HG02759 (cell line): Measurements from ENCODE around the gene ANKRD13D.
A peak's percentile ranks its signal among the peaks of the same experiment; 100 is the strongest.

Experiments used
- ATAC-seq: cut with Tn5 transposase; IDR thresholded peaks from one replicate; pipeline ENCODE4 v1.9.1; 2021; ENCODE audit warnings: mild to moderate bottlenecking, moderate library complexity; ENCODE audit not compliant: unreplicated experiment

Gene ANKRD13D

DNA sequence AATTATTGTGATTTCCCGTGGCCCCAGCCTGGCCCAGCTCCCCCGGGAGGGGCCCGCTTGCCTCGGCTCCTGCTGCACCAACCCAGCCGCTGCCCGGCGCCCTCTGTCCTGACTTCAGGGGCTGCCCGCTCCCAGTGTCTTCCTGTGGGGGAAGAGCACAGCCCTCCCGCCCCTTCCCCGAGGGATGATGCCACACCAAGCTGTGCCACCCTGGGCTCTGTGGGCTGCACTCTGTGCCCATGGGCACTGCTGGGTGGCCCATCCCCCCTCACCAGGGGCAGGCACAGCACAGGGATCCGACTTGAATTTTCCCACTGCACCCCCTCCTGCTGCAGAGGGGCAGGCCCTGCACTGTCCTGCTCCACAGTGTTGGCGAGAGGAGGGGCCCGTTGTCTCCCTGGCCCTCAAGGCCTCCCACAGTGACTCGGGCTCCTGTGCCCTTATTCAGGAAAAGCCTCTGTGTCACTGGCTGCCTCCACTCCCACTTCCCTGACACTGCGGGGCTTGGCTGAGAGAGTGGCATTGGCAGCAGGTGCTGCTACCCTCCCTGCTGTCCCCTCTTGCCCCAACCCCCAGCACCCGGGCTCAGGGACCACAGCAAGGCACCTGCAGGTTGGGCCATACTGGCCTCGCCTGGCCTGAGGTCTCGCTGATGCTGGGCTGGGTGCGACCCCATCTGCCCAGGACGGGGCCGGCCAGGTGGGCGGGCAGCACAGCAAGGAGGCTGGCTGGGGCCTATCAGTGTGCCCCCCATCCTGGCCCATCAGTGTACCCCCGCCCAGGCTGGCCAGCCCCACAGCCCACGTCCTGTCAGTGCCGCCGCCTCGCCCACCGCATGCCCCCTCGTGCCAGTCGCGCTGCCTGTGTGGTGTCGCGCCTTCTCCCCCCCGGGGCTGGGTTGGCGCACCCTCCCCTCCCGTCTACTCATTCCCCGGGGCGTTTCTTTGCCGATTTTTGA, 3.3 kb upstream of the ANKRD13D start:
- no peak for ATAC-seq

- ATAC-seq = no peak
Measured at GRCh38 chr11:67286621-67287333, 2.3 kb upstream of the ANKRD13D start.

DNA sequence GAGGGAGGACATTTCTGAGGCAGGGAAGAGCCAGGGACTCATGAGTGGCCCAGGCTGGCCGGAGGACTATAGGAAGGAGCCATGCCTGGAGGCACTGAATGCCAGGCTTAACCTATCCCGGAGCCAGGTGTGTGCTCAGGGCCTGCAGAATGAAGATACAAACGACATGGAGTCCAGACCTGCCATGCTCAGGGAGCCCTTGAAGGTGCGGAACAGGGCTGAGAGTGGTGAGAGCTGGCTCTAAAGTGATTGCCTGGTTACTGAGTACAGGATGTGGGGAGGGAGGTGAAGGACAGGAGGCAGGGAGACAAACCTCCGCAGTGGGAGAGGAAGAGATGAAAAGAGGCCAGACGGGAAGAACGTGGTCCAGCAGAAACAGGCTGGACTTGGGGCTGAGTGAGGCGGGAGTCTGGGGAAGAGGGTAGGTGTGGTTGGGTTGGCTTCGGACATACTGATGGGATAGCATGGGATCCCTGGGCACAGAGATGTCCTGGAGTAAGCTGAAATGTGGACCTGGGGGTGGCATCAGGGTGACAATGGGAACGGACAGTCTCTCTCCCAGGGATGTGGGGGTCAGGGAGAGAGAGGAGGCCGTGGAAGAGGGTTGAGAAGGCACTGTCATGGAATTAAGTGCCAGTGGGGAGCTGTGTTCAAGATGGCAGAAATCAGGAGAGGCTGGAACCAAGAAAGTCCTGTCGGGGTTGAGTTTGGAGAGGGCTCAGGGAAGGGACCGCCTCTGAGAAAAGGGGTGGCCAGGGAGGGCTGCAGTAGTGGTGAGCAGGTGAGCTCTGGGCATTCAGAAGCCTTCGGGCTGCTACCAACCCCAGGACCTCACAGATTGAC, 1.5 kb upstream of the ANKRD13D start:
- no peak for ATAC-seq

GRCh38 chr11:67288198-67288451, 978 bp upstream of the ANKRD13D start:
- ATAC-seq = no peak

DNA sequence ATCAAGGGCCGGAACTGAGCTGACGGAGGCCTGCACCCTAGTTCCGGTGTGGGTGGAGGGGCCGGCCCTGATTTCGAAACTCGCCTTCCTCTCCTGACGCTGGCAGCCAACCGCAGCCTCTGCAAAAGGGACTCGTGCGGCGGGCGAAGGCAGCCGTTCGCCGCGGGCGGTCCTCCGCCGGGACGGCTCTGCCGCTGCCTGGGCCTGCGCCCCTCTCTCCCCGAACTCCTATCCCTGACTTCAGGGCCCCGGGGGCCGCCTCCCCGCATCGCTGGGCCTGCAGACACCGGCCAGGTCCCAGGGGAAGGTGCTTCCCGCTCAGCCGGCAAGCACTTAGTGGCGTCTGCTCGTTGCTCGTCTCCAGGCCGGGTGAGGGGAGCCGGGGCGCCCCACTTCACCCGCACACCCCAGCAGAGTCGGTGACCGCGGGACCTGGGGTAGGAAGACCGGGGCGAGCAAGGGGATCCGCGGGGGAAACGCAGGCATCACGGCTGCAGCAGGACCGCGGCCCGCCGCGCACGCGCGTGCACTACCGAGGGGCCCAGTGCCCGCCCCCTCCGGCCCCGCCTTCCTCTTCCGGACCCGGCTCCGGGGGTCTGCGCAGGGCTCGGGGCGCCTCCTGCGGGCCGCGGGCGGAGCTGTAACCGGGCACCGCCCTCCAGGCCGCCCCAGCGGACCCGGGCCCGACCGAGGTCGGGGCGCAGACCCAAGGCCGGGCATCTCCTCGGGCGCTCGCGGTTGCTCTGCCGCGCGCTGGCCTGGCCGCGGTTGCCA, 464 bp upstream of the ANKRD13D start:
- ATAC-seq = peak; percentile 74

- ATAC-seq = no peak
Measured at GRCh38 chr11:67289651-67290479, 762 bp downstream of the ANKRD13D start.

GRCh38 chr11:67290801-67291200, 1.7 kb downstream of the ANKRD13D start:
- no peak for ATAC-seq

GRCh38 chr11:67291481-67292381, 2.6 kb downstream of the ANKRD13D start:
- no peak for ATAC-seq

- no peak for ATAC-seq
Measured at GRCh38 chr11:67292671-67293070, 3.6 kb downstream of the ANKRD13D start.

DNA sequence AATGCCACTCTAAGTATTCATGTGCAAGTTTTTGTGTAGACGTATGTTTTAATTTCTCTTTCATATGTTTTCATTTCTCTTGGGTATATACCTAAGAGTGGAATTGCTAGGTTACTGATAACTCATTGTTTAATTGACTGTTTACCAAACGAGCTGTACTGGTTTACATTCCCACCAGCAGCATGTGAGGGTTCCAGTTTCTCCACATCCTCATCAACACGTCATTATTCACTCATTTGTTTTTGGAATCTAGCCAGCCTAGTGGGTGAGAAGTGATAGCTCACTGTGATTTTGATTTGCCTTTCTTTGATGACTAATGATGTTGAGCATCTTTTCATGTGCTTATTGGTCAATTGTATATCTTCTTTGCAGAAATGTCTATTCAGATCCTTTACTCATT, 4.0 kb downstream of the ANKRD13D start:
- ATAC-seq = no peak

GRCh38 chr11:67295846-67296245, 6.7 kb downstream of the ANKRD13D start:
- ATAC-seq = no peak

- no peak for ATAC-seq
Measured at GRCh38 chr11:67298786-67299185, 9.7 kb downstream of the ANKRD13D start.

DNA sequence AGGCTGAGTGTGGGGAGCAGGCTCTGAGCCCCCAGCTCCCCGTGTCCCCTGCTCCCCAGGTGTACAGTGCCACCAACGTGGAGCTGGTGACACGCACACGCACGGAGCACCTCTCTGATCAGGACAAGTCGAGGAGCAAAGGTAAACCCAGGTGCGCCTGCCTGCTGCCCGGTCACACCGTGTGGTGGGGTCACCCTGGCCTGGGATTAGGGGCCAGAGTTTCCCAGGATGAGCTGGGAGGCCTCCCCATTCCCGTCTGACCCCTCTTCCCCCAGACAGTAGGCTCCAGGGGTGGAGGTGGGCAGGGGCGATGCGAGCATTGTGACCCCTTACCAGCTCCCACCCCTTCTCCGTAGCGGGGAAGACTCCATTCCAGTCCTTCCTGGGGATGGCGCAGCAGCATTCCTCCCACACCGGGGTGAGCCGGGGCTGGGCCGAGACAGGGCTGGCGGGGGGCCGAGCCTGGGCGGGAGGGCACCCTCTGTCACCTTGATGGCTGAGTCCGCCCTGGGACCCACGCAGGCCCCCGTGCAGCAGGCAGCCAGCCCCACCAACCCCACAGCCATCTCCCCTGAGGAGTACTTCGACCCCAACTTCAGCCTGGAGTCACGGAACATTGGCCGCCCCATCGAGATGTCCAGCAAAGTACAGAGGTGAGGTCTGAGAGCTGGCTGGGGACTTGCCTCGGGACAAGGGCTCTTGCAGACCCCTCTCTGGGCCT, 10.5 kb downstream of the ANKRD13D start:
- ATAC-seq = no peak

DNA sequence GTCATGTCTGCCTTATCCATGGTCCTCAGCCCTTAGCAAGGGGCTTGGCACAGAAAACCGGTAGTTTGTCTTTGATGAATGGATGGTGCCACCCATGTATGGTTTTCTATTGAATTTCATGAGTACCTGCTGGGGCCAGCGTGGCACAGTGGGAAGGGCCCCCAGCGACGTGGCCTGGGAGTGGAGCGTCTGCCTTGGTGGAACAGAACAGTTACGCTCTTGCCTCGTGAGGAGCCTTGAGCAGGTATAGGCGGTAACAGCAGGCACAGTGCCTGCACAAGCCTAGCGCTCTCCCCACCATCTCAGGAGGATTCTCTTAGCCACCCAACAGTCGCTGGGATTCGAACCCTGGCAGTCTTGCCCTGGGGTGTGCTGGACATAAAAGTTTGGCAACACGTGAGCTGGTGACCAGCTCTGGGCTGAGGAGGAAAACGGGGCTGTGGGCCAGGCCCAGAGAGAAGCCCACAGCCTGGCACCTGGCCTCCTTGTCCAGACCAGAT, 11.2 kb downstream of the ANKRD13D start:
- no peak for ATAC-seq

- ATAC-seq = no peak
Measured at GRCh38 chr11:67300756-67301312, 11.7 kb downstream of the ANKRD13D start.

DNA sequence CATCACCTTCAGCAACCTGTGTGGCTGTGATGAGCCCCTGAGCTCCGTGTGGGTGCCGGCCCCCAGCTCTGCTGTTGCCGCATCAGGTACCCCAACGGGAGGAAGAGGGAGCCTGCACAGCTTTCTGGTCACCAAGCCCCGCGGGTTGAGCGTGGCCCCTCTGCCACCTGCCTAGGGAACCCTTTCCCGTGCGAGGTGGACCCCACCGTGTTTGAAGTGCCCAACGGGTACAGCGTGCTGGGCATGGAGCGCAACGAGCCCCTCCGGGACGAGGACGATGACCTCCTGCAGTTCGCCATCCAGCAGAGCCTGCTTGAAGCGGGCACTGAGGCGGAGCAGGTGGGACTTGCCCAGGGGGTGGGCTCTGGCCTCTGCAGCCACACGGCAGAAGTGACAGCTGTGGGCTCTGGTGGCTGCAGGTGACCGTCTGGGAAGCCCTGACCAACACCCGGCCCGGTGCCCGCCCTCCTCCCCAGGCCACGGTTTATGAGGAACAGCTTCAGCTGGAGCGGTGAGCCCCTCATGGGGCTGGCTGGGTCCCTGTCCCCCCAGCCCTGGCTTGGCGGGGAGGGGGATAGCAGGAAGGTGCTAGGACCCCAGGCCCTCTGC, 12.3 kb downstream of the ANKRD13D start:
- no peak for ATAC-seq

DNA sequence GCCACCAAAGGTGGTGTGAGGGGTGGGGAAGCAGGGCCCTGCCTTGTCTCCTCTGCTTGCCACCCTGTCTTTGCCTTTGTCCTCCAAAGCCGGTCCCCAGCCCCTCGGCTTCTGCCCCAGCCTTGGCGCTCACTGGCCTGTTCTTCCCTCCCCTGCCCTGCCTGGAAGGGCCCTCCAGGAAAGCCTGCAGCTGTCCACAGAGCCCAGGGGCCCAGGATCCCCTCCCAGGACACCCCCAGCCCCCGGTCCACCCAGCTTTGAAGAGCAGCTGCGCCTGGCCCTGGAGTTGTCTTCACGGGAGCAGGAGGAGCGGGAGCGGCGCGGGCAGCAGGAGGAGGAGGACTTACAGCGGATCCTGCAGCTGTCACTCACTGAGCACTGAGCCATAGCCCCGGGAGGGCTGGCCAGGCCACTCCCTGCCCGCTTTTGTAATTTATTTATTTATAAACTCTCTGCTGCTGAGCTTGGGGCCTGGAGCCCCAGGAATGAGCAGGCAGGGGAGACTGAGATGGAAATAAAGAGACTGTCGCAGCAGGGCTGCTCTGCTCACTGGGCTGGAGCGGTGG, 12.9 kb downstream of the ANKRD13D start:
- ATAC-seq = no peak
